OCI-LY1 (cell line): Measurements from ENCODE around the gene CRYGN.

Experiments used
- H2AFZ ChIP-seq: fragments of 200-600 bp; sonication (generic), shearing (Covaris generic); 2 replicates; pipeline ENCODE4 v1.6.0; 2014; ENCODE audit warnings: antibody characterized with exemption, mild to moderate bottlenecking, low read length
- H3F3A ChIP-seq: fragments of 200-600 bp; sonication (generic), shearing (Covaris generic); 2 replicates; pipeline ENCODE4 v1.6.0; 2014; ENCODE audit warnings: mild to moderate bottlenecking, antibody characterized with exemption, low read length, moderate library complexity; ENCODE audit not compliant: insufficient read depth
- H3K27ac ChIP-seq: fragments of 200-600 bp; sonication (generic); 2 replicates; pipeline ENCODE4 v1.5.1; 2014; ENCODE audit warnings: low read length, mixed run types, mild to moderate bottlenecking, low read depth; ENCODE audit not compliant: poor library complexity, severe bottlenecking
- H3K27me3 ChIP-seq: fragments of 200-600 bp; sonication (generic); 2 replicates; pipeline ENCODE4 v1.6.0; 2014; ENCODE audit warnings: antibody characterized with exemption, mild to moderate bottlenecking, low read length, moderate library complexity; ENCODE audit not compliant: insufficient read depth
- H3K36me3 ChIP-seq: fragments of 200-600 bp; sonication (generic); 2 replicates; pipeline ENCODE4 v1.6.1; 2014; ENCODE audit warnings: mild to moderate bottlenecking, antibody characterized with exemption, low read length, moderate library complexity, mixed read lengths; ENCODE audit not compliant: insufficient read depth
- H3K4me1 ChIP-seq: fragments of 200-600 bp; sonication (generic); 2 replicates; pipeline ENCODE4 v1.5.1; 2014; ENCODE audit warnings: mild to moderate bottlenecking, low read length, moderate library complexity; ENCODE audit not compliant: insufficient read depth, severe bottlenecking
- H3K4me2 ChIP-seq: fragments of 200-600 bp; sonication (generic), shearing (Covaris generic); 2 replicates; pipeline ENCODE4 v1.6.1; 2014; ENCODE audit warnings: low read length
- H3K4me3 ChIP-seq: fragments of 200-600 bp; sonication (generic); 2 replicates; pipeline ENCODE4 v1.5.1; 2014; ENCODE audit warnings: low read length, low read depth, mild to moderate bottlenecking, mixed read lengths; ENCODE audit not compliant: poor library complexity, severe bottlenecking
- H3K79me2 ChIP-seq: fragments of 200-600 bp; shearing (Covaris generic); 2 replicates; pipeline ENCODE4 v1.6.1; 2016; ENCODE audit warnings: mixed run types, low read length, mixed read lengths; ENCODE audit not compliant: insufficient read depth
- H3K9ac ChIP-seq: fragments of 200-600 bp; sonication (generic), shearing (Covaris generic); 2 replicates; pipeline ENCODE4 v1.6.1; 2014; ENCODE audit warnings: mild to moderate bottlenecking, low read length, mixed read lengths
- H3K9me2 ChIP-seq: fragments of 200-600 bp; sonication (generic), shearing (Covaris generic); 2 replicates; pipeline ENCODE4 v1.6.1; 2014; ENCODE audit warnings: low read depth, mild to moderate bottlenecking, low read length, mixed read lengths
- H3K9me3 ChIP-seq: fragments of 200-600 bp; shearing (Covaris generic); 2 replicates; pipeline ENCODE4 v1.6.1; 2014; ENCODE audit warnings: low read length, mixed read lengths
- H4K20me1 ChIP-seq: fragments of 200-600 bp; sonication (generic), shearing (Covaris generic); 2 replicates; pipeline ENCODE4 v1.6.0; 2016; ENCODE audit warnings: mild to moderate bottlenecking, low read length; ENCODE audit not compliant: insufficient read depth
- EZH2 ChIP-seq: fragments of 200-600 bp; sonication (generic), shearing (Covaris generic); IDR thresholded peaks from 2 replicates; pipeline ENCODE4 v1.8.0; 2017; ENCODE audit warnings: borderline replicate concordance, mixed run types, mild to moderate bottlenecking, antibody characterized with exemption, low read length, moderate library complexity, mixed read lengths
- TF ChIP-seq, protein P1 (sequence below): fragments of 200-600 bp; sonication (generic), shearing (Covaris generic); IDR thresholded peaks from 2 replicates; pipeline ENCODE4 v1.5.1; 2017; ENCODE audit warnings: mild to moderate bottlenecking, antibody characterized with exemption, low read length, moderate library complexity, mixed read lengths

CRYGN gene

DNA sequence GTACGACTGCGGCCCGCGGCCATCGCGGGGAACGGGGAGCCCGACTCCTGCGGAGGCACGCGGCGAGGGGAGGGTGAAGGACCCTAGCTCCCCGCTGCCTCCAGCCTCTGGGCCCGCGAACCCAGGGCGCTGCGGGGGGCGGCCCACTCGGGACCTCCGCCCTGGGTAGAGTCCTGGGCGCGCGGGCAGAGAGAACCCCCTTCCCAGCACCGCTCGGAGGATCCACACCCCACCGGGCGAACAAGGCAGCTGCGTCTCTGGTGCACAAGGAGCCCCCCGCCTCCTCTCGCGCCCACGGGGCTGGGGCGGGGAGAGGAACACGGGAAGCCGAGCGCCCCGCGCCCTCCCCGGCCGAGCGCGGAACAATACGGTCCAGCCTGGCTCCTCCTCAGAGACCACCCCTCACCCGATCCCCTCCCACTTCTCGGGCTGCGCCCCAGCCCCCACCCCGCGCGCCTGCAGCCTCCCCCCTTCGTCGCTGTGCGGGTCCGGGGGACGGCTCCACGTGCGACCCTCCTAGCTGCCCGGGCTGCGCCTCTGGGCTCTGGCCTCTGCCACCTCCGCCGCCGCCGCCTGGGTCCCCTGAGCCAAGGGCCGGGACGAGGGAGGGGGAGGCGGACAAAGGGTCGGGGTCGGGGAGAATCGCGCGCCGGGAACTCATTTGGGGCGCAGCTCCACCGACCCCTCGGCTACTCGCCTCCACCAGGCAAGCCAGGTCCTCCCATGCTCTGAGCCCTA lies 30.1 kb downstream of the CRYGN start, which contains the start of gene WDR86:
Gene WDR86 (minus strand): TSS at position 372 of the 738 bp plus-strand sequence. CDS start 449 bp downstream, outside the sequence.
- TF ChIP-seq, protein P1, sequence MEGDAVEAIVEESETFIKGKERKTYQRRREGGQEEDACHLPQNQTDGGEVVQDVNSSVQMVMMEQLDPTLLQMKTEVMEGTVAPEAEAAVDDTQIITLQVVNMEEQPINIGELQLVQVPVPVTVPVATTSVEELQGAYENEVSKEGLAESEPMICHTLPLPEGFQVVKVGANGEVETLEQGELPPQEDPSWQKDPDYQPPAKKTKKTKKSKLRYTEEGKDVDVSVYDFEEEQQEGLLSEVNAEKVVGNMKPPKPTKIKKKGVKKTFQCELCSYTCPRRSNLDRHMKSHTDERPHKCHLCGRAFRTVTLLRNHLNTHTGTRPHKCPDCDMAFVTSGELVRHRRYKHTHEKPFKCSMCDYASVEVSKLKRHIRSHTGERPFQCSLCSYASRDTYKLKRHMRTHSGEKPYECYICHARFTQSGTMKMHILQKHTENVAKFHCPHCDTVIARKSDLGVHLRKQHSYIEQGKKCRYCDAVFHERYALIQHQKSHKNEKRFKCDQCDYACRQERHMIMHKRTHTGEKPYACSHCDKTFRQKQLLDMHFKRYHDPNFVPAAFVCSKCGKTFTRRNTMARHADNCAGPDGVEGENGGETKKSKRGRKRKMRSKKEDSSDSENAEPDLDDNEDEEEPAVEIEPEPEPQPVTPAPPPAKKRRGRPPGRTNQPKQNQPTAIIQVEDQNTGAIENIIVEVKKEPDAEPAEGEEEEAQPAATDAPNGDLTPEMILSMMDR, result no peak
- TF ChIP-seq EZH2, result no peak
- no peaks in the 10 kb centered on the region for H3K9me3 ChIP-seq
- no peak within 1 kb of the TSS for H3K27ac ChIP-seq
- H2AFZ ChIP-seq, result no peak within 1 kb of the TSS
- H3K4me2 ChIP-seq, result peak within 1 kb of the TSS; percentile 39; the same call in 1 of the 2 replicates
- no peaks in the 10 kb centered on the region for H3K36me3 ChIP-seq
- no peaks in the 10 kb centered on the region for H4K20me1 ChIP-seq
- H3K79me2 ChIP-seq, result no peaks in the 10 kb centered on the region
- no peaks in the 10 kb centered on the region for H3K9me2 ChIP-seq
- H3K27me3 ChIP-seq, result 0 out of 2 replicates have a peak, but pooled peaks cover 2% of the 10 kb centered on the region
- no peak within 1 kb of the TSS for H3K4me3 ChIP-seq
- H3F3A ChIP-seq, result no peaks in the 10 kb centered on the region
- H3K4me1 ChIP-seq, result peaks cover 13% of the 10 kb centered on the region
- H3K9ac ChIP-seq, result no peak within 1 kb of the TSS

DNA sequence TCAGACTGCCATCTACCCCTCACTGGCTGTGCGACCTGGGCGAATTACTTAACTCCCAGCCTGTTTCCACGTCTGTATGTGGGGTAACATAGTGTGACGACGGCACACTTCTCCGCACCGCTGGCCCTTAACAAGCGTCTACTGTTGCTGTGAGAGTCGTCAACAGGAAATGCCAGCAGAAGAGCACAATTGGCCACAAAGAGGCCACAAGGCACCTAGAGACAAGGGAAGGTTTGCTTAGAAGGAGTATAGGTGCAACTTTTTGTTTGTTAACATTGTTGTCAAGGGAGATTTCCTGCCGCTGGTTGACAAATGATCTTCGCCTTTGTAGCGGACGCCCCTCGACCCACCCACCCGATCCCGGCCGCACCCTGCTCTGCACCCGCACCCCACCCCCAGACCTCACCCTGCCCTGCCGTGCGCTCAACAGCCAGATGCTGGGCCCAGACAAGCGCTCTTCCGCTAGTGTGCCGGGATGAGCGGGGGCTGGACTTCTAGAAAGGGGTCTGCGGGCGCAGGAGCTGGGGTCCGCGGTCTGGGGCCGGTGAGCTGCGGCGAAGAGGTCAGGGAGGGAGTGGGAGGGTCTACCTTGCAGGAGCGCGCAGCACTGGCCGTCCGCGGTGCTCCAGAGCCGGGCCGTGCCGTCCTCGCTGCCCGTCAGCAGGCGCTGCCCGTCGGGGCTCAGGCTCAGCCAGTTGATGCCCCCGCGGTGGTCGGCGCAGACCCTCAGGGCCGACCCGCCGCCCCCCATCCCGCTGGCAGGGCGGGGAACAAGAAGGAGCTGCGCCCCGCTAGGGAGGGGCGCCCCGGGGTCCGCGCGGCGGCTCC lies 30.9 kb downstream of the CRYGN start:
- H4K20me1 ChIP-seq, result no peaks in the 10 kb centered on the region
- H3K27me3 ChIP-seq, result 0 out of 2 replicates have a peak, but pooled peaks cover 2% of the 10 kb centered on the region
- no peaks in the 10 kb centered on the region for H3K9me3 ChIP-seq
- peaks cover 21% of the 10 kb centered on the region for H3K4me1 ChIP-seq
- no peak overlapping the region for H2AFZ ChIP-seq
- H3K4me2 ChIP-seq, result peak overlapping the region; percentile 39; the same call in 1 of the 2 replicates
- TF ChIP-seq EZH2, result no peak
- TF ChIP-seq, protein P1, result peak; percentile 28; the same call in 1 of the 2 replicates
- H3K79me2 ChIP-seq, result no peaks in the 10 kb centered on the region
- no peak overlapping the region for H3K9ac ChIP-seq
- no peaks in the 10 kb centered on the region for H3K36me3 ChIP-seq
- H3F3A ChIP-seq, result no peaks in the 10 kb centered on the region
- H3K9me2 ChIP-seq, result no peaks in the 10 kb centered on the region
- H3K4me3 ChIP-seq, result no peak overlapping the region
- H3K27ac ChIP-seq, result no peak overlapping the region

DNA sequence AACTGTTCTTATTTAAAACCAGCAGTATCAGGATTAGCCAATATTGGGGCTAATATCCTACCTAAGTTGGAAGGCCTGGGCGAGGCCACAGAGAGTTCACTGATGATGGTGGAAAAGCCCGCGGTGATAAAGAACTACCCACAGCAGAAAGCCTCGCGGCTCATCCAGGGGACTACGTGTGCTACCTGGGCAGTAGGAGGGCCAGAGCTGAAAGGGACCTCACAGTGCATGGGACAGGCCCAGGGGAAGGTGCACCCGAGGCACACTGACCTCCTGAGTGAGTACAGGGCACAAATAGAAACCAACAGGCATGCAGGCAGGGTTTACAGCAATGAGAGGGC lies 31.5 kb downstream of the CRYGN start:
- H3K4me3 ChIP-seq, result no peak overlapping the region
- H3K4me1 ChIP-seq, result peaks cover 27% of the 10 kb centered on the region
- 0 out of 2 replicates have a peak, but pooled peaks cover under 1% of the 10 kb centered on the region for H3K27me3 ChIP-seq
- no peaks in the 10 kb centered on the region for H4K20me1 ChIP-seq
- no peaks in the 10 kb centered on the region for H3F3A ChIP-seq
- no peak overlapping the region for H3K27ac ChIP-seq
- peak overlapping the region; percentile 39; the same call in 1 of the 2 replicates for H3K4me2 ChIP-seq
- no peak for TF ChIP-seq EZH2
- TF ChIP-seq, protein P1, result no peak
- no peaks in the 10 kb centered on the region for H3K79me2 ChIP-seq
- H3K36me3 ChIP-seq, result no peaks in the 10 kb centered on the region
- H3K9ac ChIP-seq, result no peak overlapping the region
- H2AFZ ChIP-seq, result no peak overlapping the region
- H3K9me3 ChIP-seq, result no peaks in the 10 kb centered on the region
- H3K9me2 ChIP-seq, result no peaks in the 10 kb centered on the region
